Prostate gland (tissue), 2 donors: ENCODE results near the gene CDC7.

Experiments
- CTCF ChIP-seq, 4 experiments: fragments of 200-600 bp in 2 of 4; fragments of 450-650 bp in 2 of 4; sonication (generic) in 2 of 4; IDR thresholded peaks; 1 replicate in 3 of 4; 2 replicates in 1 of 4; pipeline ENCODE4 v1.5.1; 2016 to 2019; ENCODE audit warnings: antibody characterized with exemption in 4 of 4, mild to moderate bottlenecking in 2 of 4, moderate library complexity in 2 of 4
- POLR2A ChIP-seq: fragments of 450-650 bp; IDR thresholded peaks from one replicate; pipeline ENCODE4 v1.6.1; 2016; ENCODE audit warnings: antibody characterized with exemption, mild to moderate bottlenecking

GRCh38 chr1:91529856-91530255, 29.2 kb downstream of the CDC7 start:
- TF ChIP-seq CTCF (IDR thresholded peaks at IDR 0.05) = peak in 1 of 4 experiments; percentile 42
- TF ChIP-seq POLR2A = no peak
